ENCODE measurements around the gene METTL22.
"Not testable (repeated sequence)": the region's sequence is repeated elsewhere in the genome, so short reads cannot be mapped to it uniquely, and the experiment has no call there.

Gene METTL22

GRCh38 chr16:8631373-8631772 is 9.9 kb downstream of the METTL22 start:
- FAIRE-seq, result no peak

GRCh38 chr16:8631818-8632465 is 10.4 kb downstream of the METTL22 start:
- DNase-seq (ENCODE audit: low spot score), result no peak
- no peak for FAIRE-seq

More at GRCh38 chr16:8631373-8631772, 9.9 kb downstream of the METTL22 start:
- DNase-seq (ENCODE audit: low spot score), result no peak

GRCh38 chr16:8632675-8633182 is 11.2 kb downstream of the METTL22 start:
- no peak for DNase-seq (ENCODE audit: low spot score)
- no peak for FAIRE-seq

GRCh38 chr16:8634991-8635736 is 13.7 kb downstream of the METTL22 start:
- no peak for DNase-seq (ENCODE audit: low spot score)
- FAIRE-seq, result no peak

- DNase-seq (ENCODE audit: low spot score) (no peak), FAIRE-seq (no peak)
These were observed 18.2 kb downstream of the METTL22 start for GRCh38 chr16:8639694-8640093.

- DNase-seq (ENCODE audit: low spot score), result no peak
- no peak for FAIRE-seq
These were observed 20.2 kb downstream of the METTL22 start for GRCh38 chr16:8641671-8642070.

- no peak for FAIRE-seq
- DNase-seq (ENCODE audit: low spot score), result no peak
These were observed 20.6 kb downstream of the METTL22 start for GRCh38 chr16:8642146-8642545.

- FAIRE-seq (no peak), DNase-seq (ENCODE audit: low spot score) (no peak)
These were observed 23.0 kb downstream of the METTL22 start for GRCh38 chr16:8644211-8645140.

GRCh38 chr16:8645141-8645521 is 23.6 kb downstream of the METTL22 start:
- DNase-seq (ENCODE audit: low spot score), result no peak
- FAIRE-seq, result no peak

- FAIRE-seq (no peak), DNase-seq (ENCODE audit: low spot score) (no peak)
These were observed 24.3 kb downstream of the METTL22 start for GRCh38 chr16:8645831-8646230.

GRCh38 chr16:8646326-8647053 is 25.0 kb downstream of the METTL22 start:
- no peak for DNase-seq (ENCODE audit: low spot score)

GRCh38 chr16:8647721-8648318 is 26.3 kb downstream of the METTL22 start:
- FAIRE-seq (no peak), DNase-seq (ENCODE audit: low spot score) (no peak)

More at GRCh38 chr16:8646326-8647053, 25.0 kb downstream of the METTL22 start:
- FAIRE-seq, result no peak

- DNase-seq (ENCODE audit: low spot score) (no peak), FAIRE-seq (no peak)
These were observed 27.4 kb downstream of the METTL22 start for GRCh38 chr16:8648877-8649276.

- DNase-seq (ENCODE audit: low spot score) (no peak), FAIRE-seq (no peak)
These were observed 28.5 kb downstream of the METTL22 start for GRCh38 chr16:8649829-8650554.

- not testable (repeated sequence) for DNase-seq (ENCODE audit: low spot score); FAIRE-seq
These were observed 30.5 kb downstream of the METTL22 start for GRCh38 chr16:8651958-8652357.

- DNase-seq (ENCODE audit: low spot score) (peak; percentile 14), FAIRE-seq (no peak)
These were observed 33.8 kb downstream of the METTL22 start for GRCh38 chr16:8655184-8655717.

GRCh38 chr16:8656376-8656775 is 34.9 kb downstream of the METTL22 start:
- FAIRE-seq (no peak), DNase-seq (ENCODE audit: low spot score) (no peak)

GRCh38 chr16:8660841-8661301 is 39.4 kb downstream of the METTL22 start:
- peak; percentile 32 for DNase-seq (ENCODE audit: low spot score)
- FAIRE-seq, result no peak

- DNase-seq (ENCODE audit: low spot score), result no peak
- FAIRE-seq, result no peak
These were observed 40.2 kb downstream of the METTL22 start for GRCh38 chr16:8661703-8662102.
